Panc1 (cell line): Measurements from ENCODE around the gene MAP2. TPM values are rescaled to one million over a fixed set of nuclear protein-coding genes. Genes with fewer than 3 reads are reported as not detected.

Source experiments
- ATAC-seq: fragments of 200-7000 bp; cut with Tn5 transposase; 2 replicates; pipeline ENCODE4 v1.9.1; 2020; ENCODE audit warnings: mild to moderate bottlenecking, moderate library complexity
- BruUV-seq: library from RNA; stranded (reverse); fragments of 400-500 nt; replicated peaks from 2 replicates; lab custom pipeline; 2021; lab: Mats Ljungman, UMichigan
- CTCF ChIA-PET: fragments of 300-600 bp; sonication (Branson Sonifier 250); formaldehyde crosslinking; loops from one replicate; lab custom pipeline; 2022; ENCODE audit warnings: antibody characterized with exemption; lab: Charles Lee
- POLR2A ChIA-PET: fragments of 300-600 bp; sonication (Branson Sonifier 250); formaldehyde crosslinking; loops from one replicate; lab custom pipeline; 2022; ENCODE audit warnings: antibody characterized with exemption; lab: Charles Lee
- DNase-seq: peaks from one replicate; pipeline ENCODE4 v3.0.0-alpha.2; 2010; ENCODE audit warnings: low read depth, low spot score
- H3K27ac ChIP-seq: 2 replicates; pipeline ENCODE4 v1.5.1; 2011; ENCODE audit warnings: mild to moderate bottlenecking, low read length, inconsistent platforms
- H3K27me3 ChIP-seq: fragments of 200-500 bp; sonication (Bioruptor generic); 2 replicates; pipeline ENCODE4 v1.6.0; 2014; ENCODE audit warnings: low read length, inconsistent platforms; ENCODE audit not compliant: control insufficient read depth, insufficient read depth
- H3K36me3 ChIP-seq: fragments of 200-500 bp; sonication (Bioruptor generic); 2 replicates; pipeline ENCODE4 v1.5.1; 2014; ENCODE audit warnings: inconsistent platforms, mild to moderate bottlenecking, low read length, moderate library complexity; ENCODE audit not compliant: control insufficient read depth, insufficient read depth
- H3K4me1 ChIP-seq: 2 replicates; pipeline ENCODE4 v1.5.1; 2011; ENCODE audit warnings: inconsistent platforms, mild to moderate bottlenecking, low read length, moderate library complexity; ENCODE audit not compliant: control insufficient read depth, insufficient read depth
- H3K4me3 ChIP-seq, 2 experiments: 2 replicates each; pipeline ENCODE4 v1.5.1; 2011 to 2012; ENCODE audit warnings: low read depth in 2 of 2, low read length in 2 of 2, mild to moderate bottlenecking in 2 of 2, inconsistent platforms in 1 of 2, moderate library complexity in 1 of 2
- H3K9me3 ChIP-seq: fragments of 200-500 bp; sonication (Bioruptor generic); 2 replicates; pipeline ENCODE4 v1.5.1; 2014; ENCODE audit warnings: low read depth, mild to moderate bottlenecking, inconsistent platforms, low read length, moderate library complexity; ENCODE audit not compliant: control insufficient read depth, insufficient read depth
- POLR2AphosphoS5 ChIP-seq: IDR thresholded peaks from 2 replicates; pipeline ENCODE4 v1.6.1; 2012; ENCODE audit warnings: mild to moderate bottlenecking, low read depth, low read length, moderate library complexity
- SIN3A ChIP-seq: IDR thresholded peaks from 2 replicates; pipeline ENCODE4 v1.6.1; 2012; ENCODE audit warnings: low read depth, mild to moderate bottlenecking, low read length, moderate library complexity, borderline replicate concordance; ENCODE audit not compliant: insufficient read depth
- TCF7L2 ChIP-seq: IDR thresholded peaks from 2 replicates; pipeline ENCODE4 v1.6.1; 2011; ENCODE audit warnings: mild to moderate bottlenecking, low read depth, low read length, inconsistent platforms
- in situ Hi-C: cut with HindIII; loops from 2 replicates; pipeline ENCODE4 v1.10.0; 2016; ENCODE audit warnings: low sequenced_read_pairs, low pct_unique_long_range_greater_than_20kb
- intact Hi-C: fragments of 100-400 bp; cut with micrococcal nuclease; formaldehyde crosslinking; loops from one replicate; pipeline ENCODE4 v1.10.0; 2022; ENCODE audit not compliant: unreplicated experiment
- total RNA-seq: library from RNA; stranded (reverse); gene quantifications from one replicate; pipeline ENCODE4 v1.2.1, GENCODE V29; 2021; ENCODE audit not compliant: unreplicated experiment
- TF ChIP-seq, protein P1 (sequence below), 2 experiments: IDR thresholded peaks; 2 replicates each; pipeline ENCODE4 v1.6.1; 2011 to 2012; ENCODE audit warnings: low read depth in 2 of 2, control low read depth in 1 of 2, low read length in 1 of 2, mild to moderate bottlenecking in 1 of 2, moderate library complexity in 1 of 2; ENCODE audit not compliant: insufficient read depth in 1 of 2
- TF ChIP-seq, protein P2 (sequence below): fragments of 450-650 bp; IDR thresholded peaks from 2 replicates; pipeline ENCODE4 v1.5.1; 2017; ENCODE audit warnings: mild to moderate bottlenecking

MAP2 gene
- total RNA-seq, 1 experiment from 2014 or later: 44.9 TPM

DNA sequence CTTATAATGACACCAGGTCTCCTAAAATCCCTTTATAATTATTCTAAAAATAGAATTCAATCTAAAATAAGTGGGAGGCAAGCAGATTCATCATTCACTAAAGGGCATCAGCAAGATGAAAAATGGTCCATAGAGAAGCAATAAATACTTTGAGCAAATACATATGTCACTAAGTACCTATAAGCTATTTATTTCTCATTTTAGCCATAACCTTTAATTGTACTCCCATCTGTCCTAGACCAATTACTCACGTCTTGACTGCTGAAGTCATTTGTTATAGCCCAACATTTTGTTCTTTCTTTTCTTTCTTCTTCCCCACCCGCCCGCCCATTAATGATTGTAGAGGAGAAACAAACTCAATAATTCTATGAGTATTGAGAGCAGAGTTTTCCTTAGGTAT lies 105.7 kb downstream of the MAP2 start:
- POLR2A ChIA-PET: no interaction called here
- Histone ChIP-seq H3K4me1 (no peaks in the 10 kb centered on the region; the same call in none of the 2 replicates), H3K27ac (no peak overlapping the region), H3K27me3 (no peaks in the 10 kb centered on the region), H3K4me3 (no peak overlapping the region), H3K9me3 (no peaks in the 10 kb centered on the region), H3K36me3 (no peaks in the 10 kb centered on the region)
- CTCF ChIA-PET: no interaction called here
- TF ChIP-seq, protein P1, sequence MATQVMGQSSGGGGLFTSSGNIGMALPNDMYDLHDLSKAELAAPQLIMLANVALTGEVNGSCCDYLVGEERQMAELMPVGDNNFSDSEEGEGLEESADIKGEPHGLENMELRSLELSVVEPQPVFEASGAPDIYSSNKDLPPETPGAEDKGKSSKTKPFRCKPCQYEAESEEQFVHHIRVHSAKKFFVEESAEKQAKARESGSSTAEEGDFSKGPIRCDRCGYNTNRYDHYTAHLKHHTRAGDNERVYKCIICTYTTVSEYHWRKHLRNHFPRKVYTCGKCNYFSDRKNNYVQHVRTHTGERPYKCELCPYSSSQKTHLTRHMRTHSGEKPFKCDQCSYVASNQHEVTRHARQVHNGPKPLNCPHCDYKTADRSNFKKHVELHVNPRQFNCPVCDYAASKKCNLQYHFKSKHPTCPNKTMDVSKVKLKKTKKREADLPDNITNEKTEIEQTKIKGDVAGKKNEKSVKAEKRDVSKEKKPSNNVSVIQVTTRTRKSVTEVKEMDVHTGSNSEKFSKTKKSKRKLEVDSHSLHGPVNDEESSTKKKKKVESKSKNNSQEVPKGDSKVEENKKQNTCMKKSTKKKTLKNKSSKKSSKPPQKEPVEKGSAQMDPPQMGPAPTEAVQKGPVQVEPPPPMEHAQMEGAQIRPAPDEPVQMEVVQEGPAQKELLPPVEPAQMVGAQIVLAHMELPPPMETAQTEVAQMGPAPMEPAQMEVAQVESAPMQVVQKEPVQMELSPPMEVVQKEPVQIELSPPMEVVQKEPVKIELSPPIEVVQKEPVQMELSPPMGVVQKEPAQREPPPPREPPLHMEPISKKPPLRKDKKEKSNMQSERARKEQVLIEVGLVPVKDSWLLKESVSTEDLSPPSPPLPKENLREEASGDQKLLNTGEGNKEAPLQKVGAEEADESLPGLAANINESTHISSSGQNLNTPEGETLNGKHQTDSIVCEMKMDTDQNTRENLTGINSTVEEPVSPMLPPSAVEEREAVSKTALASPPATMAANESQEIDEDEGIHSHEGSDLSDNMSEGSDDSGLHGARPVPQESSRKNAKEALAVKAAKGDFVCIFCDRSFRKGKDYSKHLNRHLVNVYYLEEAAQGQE (IDR thresholded peaks at IDR 0.05; ENCODE audit: insufficient read depth in 1 of 2, low read depth in 2 of 2, low read length in 1 of 2): no peak
- TF ChIP-seq SIN3A (no peak), POLR2AphosphoS5 (no peak), TCF7L2 (no peak)
- TF ChIP-seq, protein P2, sequence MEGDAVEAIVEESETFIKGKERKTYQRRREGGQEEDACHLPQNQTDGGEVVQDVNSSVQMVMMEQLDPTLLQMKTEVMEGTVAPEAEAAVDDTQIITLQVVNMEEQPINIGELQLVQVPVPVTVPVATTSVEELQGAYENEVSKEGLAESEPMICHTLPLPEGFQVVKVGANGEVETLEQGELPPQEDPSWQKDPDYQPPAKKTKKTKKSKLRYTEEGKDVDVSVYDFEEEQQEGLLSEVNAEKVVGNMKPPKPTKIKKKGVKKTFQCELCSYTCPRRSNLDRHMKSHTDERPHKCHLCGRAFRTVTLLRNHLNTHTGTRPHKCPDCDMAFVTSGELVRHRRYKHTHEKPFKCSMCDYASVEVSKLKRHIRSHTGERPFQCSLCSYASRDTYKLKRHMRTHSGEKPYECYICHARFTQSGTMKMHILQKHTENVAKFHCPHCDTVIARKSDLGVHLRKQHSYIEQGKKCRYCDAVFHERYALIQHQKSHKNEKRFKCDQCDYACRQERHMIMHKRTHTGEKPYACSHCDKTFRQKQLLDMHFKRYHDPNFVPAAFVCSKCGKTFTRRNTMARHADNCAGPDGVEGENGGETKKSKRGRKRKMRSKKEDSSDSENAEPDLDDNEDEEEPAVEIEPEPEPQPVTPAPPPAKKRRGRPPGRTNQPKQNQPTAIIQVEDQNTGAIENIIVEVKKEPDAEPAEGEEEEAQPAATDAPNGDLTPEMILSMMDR: no peak
- intact Hi-C loops: no loop called here
- no peak for ATAC-seq
- DNase-seq: no peak
- BruUV-seq: no TSS peak
- in situ Hi-C loops: no loop called here

DNA sequence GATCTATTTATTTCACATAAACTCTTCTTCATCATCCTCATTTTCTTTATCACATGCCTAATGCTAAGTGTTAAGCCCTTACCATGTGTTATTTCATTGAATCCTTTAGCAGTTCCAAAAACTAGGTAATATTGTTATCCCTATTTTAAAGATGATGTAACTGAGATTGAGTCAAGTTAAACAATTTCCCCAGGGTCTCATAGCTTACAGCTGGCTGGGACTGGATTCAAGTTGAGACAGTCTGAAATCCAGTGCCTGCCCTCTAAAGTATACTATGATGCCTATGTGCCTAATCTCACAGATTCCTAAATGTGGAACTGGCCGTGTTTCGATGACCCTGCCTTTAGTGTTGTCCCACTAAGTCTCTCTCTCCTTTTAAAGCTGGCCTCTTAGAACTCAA lies 108.5 kb downstream of the MAP2 start:
- no peak for ATAC-seq
- H3K36me3 ChIP-seq: no peaks in the 10 kb centered on the region
- BruUV-seq: no TSS peak
- intact Hi-C loops (no loop called here), in situ Hi-C loops (no loop called here)
- H3K4me3 ChIP-seq: no peak overlapping the region
- ChIA-PET CTCF (interaction anchor here (0.6 kb wide), 1 partner anchor 51 kb away, joined by 4 read pairs; no protein-coding TSS in a partner anchor), POLR2A (interaction anchor here (0.6 kb wide), 1 partner anchor 23 kb away, joined by 10 read pairs; no protein-coding TSS in a partner anchor)
- DNase-seq: no peak
- H3K27me3 ChIP-seq: no peaks in the 10 kb centered on the region
- TF ChIP-seq SIN3A: no peak
- TF ChIP-seq, protein P2: no peak
- TF ChIP-seq, protein P1 (IDR thresholded peaks at IDR 0.05; ENCODE audit: insufficient read depth in 1 of 2, low read depth in 2 of 2, low read length in 1 of 2): no peak
- no peak for TF ChIP-seq POLR2AphosphoS5
- TF ChIP-seq TCF7L2: no peak
- H3K27ac ChIP-seq: no peak overlapping the region
- H3K4me1 ChIP-seq: no peaks in the 10 kb centered on the region
- no peaks in the 10 kb centered on the region for H3K9me3 ChIP-seq
